HepG2 (cell line): ENCODE measurements around the gene EMC8. TPM values are rescaled to one million over a fixed set of nuclear protein-coding genes. Genes with fewer than 3 reads are reported as not detected.

ENCODE experiments used
- CBFB ChIP-seq: sonication (generic); formaldehyde crosslinking; IDR thresholded peaks from 2 replicates; pipeline ENCODE4 v1.4.0; 2020; ENCODE audit warnings: missing genetic modification reagents
- E2F1 ChIP-seq: sonication (generic); formaldehyde crosslinking; IDR thresholded peaks from 2 replicates; pipeline ENCODE4 v1.5.0; 2020; ENCODE audit warnings: missing genetic modification reagents
- EEA1 ChIP-seq: sonication (generic); formaldehyde crosslinking; IDR thresholded peaks from 2 replicates; pipeline ENCODE4 v1.5.1; 2020; ENCODE audit warnings: mild to moderate bottlenecking, missing genetic modification reagents, borderline replicate concordance
- ELF4 ChIP-seq: sonication (generic); formaldehyde crosslinking; IDR thresholded peaks from 2 replicates; pipeline ENCODE4 v1.5.0; 2020; ENCODE audit warnings: missing genetic modification reagents, mild to moderate bottlenecking, moderate library complexity, borderline replicate concordance
- FOXP1 ChIP-seq, 2 experiments: fragments of 450-650 bp in 1 of 2; IDR thresholded peaks; 2 replicates each; pipeline ENCODE4 v1.6.1; 2017 to 2018; ENCODE audit warnings: antibody characterized with exemption in 1 of 2
- GLI4 ChIP-seq: sonication (generic); formaldehyde crosslinking; IDR thresholded peaks from 2 replicates; pipeline ENCODE4 v1.5.1; 2020; ENCODE audit warnings: missing genetic modification reagents, mild to moderate bottlenecking, moderate library complexity, borderline replicate concordance
- GZF1 ChIP-seq: sonication (generic); formaldehyde crosslinking; IDR thresholded peaks from 2 replicates; pipeline ENCODE4 v1.5.1; 2020; ENCODE audit warnings: mild to moderate bottlenecking, missing genetic modification reagents
- HIVEP1 ChIP-seq: sonication (generic); formaldehyde crosslinking; IDR thresholded peaks from 2 replicates; pipeline ENCODE4 v1.4.0; 2020; ENCODE audit warnings: mild to moderate bottlenecking, missing genetic modification reagents
- JDP2 ChIP-seq: sonication (generic); formaldehyde crosslinking; IDR thresholded peaks from 2 replicates; pipeline ENCODE4 v1.8.1; 2022; ENCODE audit warnings: missing genetic modification reagents, borderline replicate concordance
- KLF11 ChIP-seq: IDR thresholded peaks from 2 replicates; pipeline ENCODE4 v1.6.1; 2016; ENCODE audit warnings: missing compliant biosample characterization
- KMT2B ChIP-seq: IDR thresholded peaks from 2 replicates; pipeline ENCODE4 v1.6.1; 2016; ENCODE audit warnings: missing genetic modification reagents, missing compliant biosample characterization
- LBX2 ChIP-seq: sonication (generic); formaldehyde crosslinking; IDR thresholded peaks from 2 replicates; pipeline ENCODE4 v1.5.0; 2020; ENCODE audit warnings: missing genetic modification reagents, mild to moderate bottlenecking, borderline replicate concordance
- MAZ ChIP-seq, 2 experiments: sonication (generic) in 1 of 2; formaldehyde crosslinking in 1 of 2; IDR thresholded peaks; 2 replicates each; pipeline versions ENCODE4 v1.5.0 to v1.6.1; 2012 to 2020; ENCODE audit warnings: low read depth in 2 of 2, mild to moderate bottlenecking in 2 of 2, borderline replicate concordance in 1 of 2, improper control_type of control experiment in 1 of 2, low read length in 1 of 2, missing genetic modification reagents in 1 of 2, moderate library complexity in 1 of 2
- MXD3 ChIP-seq: IDR thresholded peaks from 2 replicates; pipeline ENCODE4 v1.6.1; 2016; ENCODE audit warnings: mild to moderate bottlenecking, missing biosample characterization, missing genetic modification reagents
- NR1H2 ChIP-seq: sonication (generic); formaldehyde crosslinking; IDR thresholded peaks from 2 replicates; pipeline ENCODE4 v1.8.1; 2022; ENCODE audit warnings: low read depth, missing genetic modification reagents, borderline replicate concordance
- SMC3 ChIP-seq: IDR thresholded peaks from 2 replicates; pipeline ENCODE4 v1.6.1; 2011; ENCODE audit warnings: low read length, improper control_type of control experiment
- TFDP1 ChIP-seq: IDR thresholded peaks from 2 replicates; pipeline ENCODE4 v1.6.1; 2016; ENCODE audit warnings: missing compliant biosample characterization, missing genetic modification reagents, borderline replicate concordance
- U2AF1 ChIP-seq: fragments of 200-400 bp; formaldehyde crosslinking; optimal IDR thresholded peaks from 2 replicates; pipeline ENCODE3; 2017; ENCODE audit warnings: mild to moderate bottlenecking, low read depth, low read length
- ZFP41 ChIP-seq: sonication (generic); formaldehyde crosslinking; IDR thresholded peaks from 2 replicates; pipeline ENCODE4 v1.4.0; 2020; ENCODE audit warnings: mild to moderate bottlenecking, missing genetic modification reagents, borderline replicate concordance
- ZFX ChIP-seq: sonication (generic); formaldehyde crosslinking; IDR thresholded peaks from 2 replicates; pipeline ENCODE4 v1.4.0; 2020; ENCODE audit warnings: mild to moderate bottlenecking, low read depth, missing genetic modification reagents, moderate library complexity
- ZNF296 ChIP-seq: sonication (generic); formaldehyde crosslinking; conservative IDR thresholded peaks from 2 replicates; pipeline ENCODE4 v1.5.0; 2020; ENCODE audit warnings: mild to moderate bottlenecking, missing genetic modification reagents
- ZNF367 ChIP-seq: sonication (generic); formaldehyde crosslinking; IDR thresholded peaks from 2 replicates; pipeline ENCODE4 v1.4.0; 2020; ENCODE audit warnings: missing genetic modification reagents, borderline replicate concordance
- ZNF430 ChIP-seq: sonication (generic); formaldehyde crosslinking; IDR thresholded peaks from 2 replicates; pipeline ENCODE4 v1.9.0; 2021; ENCODE audit warnings: mild to moderate bottlenecking, missing genetic modification reagents
- ZNF564 ChIP-seq: sonication (generic); formaldehyde crosslinking; IDR thresholded peaks from 2 replicates; pipeline ENCODE4 v1.8.1; 2023; ENCODE audit warnings: mild to moderate bottlenecking, missing genetic modification reagents
- ZNF747 ChIP-seq: sonication (generic); formaldehyde crosslinking; IDR thresholded peaks from 2 replicates; pipeline ENCODE4 v1.8.1; 2023; ENCODE audit warnings: missing genetic modification reagents, mild to moderate bottlenecking, borderline replicate concordance
- ZNF782 ChIP-seq: sonication (generic); formaldehyde crosslinking; IDR thresholded peaks from 2 replicates; pipeline ENCODE4 v1.4.0; 2020; ENCODE audit warnings: missing genetic modification reagents, mild to moderate bottlenecking, borderline replicate concordance
- polyA plus RNA-seq, 8 experiments: library from polyadenylated mRNA; depleted of rRNA in 3 of 8; stranded (reverse) in 7 of 8; unstranded in 1 of 8; fragments of >200 nt; fragmentation: Illumina TruSeq in 4 of 8; extraction: Trizol in 4 of 8; gene quantifications; 2 replicates each; pipeline versions ENCODE4 v1.2.1 to v1.2.3, GENCODE V29; 2011 to 2016; ENCODE audit warnings: low read depth in 4 of 8, missing spikeins in 1 of 8, mixed read lengths in 1 of 8; ENCODE audit not compliant: insufficient read depth in 1 of 8
- total RNA-seq, 5 experiments: library from RNA; depleted of rRNA; stranded (reverse); fragments of >200 nt; fragmentation: Illumina TruSeq; extraction: Trizol; gene quantifications; 2 replicates each; pipeline ENCODE4 v1.2.3, GENCODE V29; 2016; ENCODE audit warnings: low read depth in 1 of 5

Gene EMC8
- total and polyA plus RNA-seq, 2 of the 13 experiments (the other 11 are each of a cell fraction or from before 2014, with no cell fraction given): 55.0 to 76.0 TPM

GRCh38 chr16:85799497-85800320 is at the start of gene EMC8, which contains the start of gene COX4I1 (continued):
- TF ChIP-seq TFDP1 (CRISPR knock-in tag): peak; percentile 73; the same call in 1 of the 2 replicates
- no peak for TF ChIP-seq KLF11 (CRISPR knock-in tag)
- no peak for TF ChIP-seq GZF1
- TF ChIP-seq NR1H2 (CRISPR knock-in tag): peak; percentile 57; the same call in 1 of the 2 replicates
- no peak for TF ChIP-seq FOXP1 (IDR thresholded peaks at IDR 0.05)
- TF ChIP-seq FOXP1 (CRISPR knock-in tag; IDR thresholded peaks at IDR 0.05): no peak; the same call in 1 of the 2 replicates
- TF ChIP-seq ZNF782: 0 out of 2 replicates have a peak, but pooled peaks have one; percentile 17
- peak; percentile 79 for TF ChIP-seq ZNF747 (CRISPR knock-in tag)
- 0 out of 2 replicates have a peak, but pooled peaks have one; percentile 19 for TF ChIP-seq MAZ (IDR thresholded peaks at IDR 0.05; ENCODE audit: borderline replicate concordance, low read depth, low read length)
- TF ChIP-seq MAZ (CRISPR knock-in tag; IDR thresholded peaks at IDR 0.05; ENCODE audit: low read depth): peak; percentile 79; the same call in 1 of the 2 replicates
- TF ChIP-seq MXD3 (CRISPR knock-in tag): peak; percentile 82
- no peak; the same call in 1 of the 2 replicates for TF ChIP-seq HIVEP1 (CRISPR knock-in tag)
- TF ChIP-seq KMT2B (CRISPR knock-in tag): peak; percentile 93
- no peak; the same call in 1 of the 2 replicates for TF ChIP-seq ZNF564 (CRISPR knock-in tag)
- 0 out of 2 replicates have a peak, but pooled peaks have one; percentile 16 for TF ChIP-seq LBX2 (CRISPR knock-in tag)
- TF ChIP-seq JDP2 (CRISPR knock-in tag): no peak
- no peak; the same call in 1 of the 2 replicates for TF ChIP-seq ELF4 (CRISPR knock-in tag)
- no peak for TF ChIP-seq E2F1 (CRISPR knock-in tag)
- TF ChIP-seq ZFX (CRISPR knock-in tag): peak; percentile 99
- peak; percentile 89; the same call in 1 of the 2 replicates for TF ChIP-seq EEA1
- no peak for TF ChIP-seq SMC3
- TF ChIP-seq ZNF296: 0 out of 2 replicates have a peak, but pooled peaks have one; percentile 13
- TF ChIP-seq U2AF1: peak; percentile 42
- peak; percentile 70 for TF ChIP-seq CBFB (CRISPR knock-in tag)
- peak; percentile 86 for TF ChIP-seq ZNF430
- peak; percentile 86; the same call in 1 of the 2 replicates for TF ChIP-seq ZFP41 (CRISPR knock-in tag)
- no peak for TF ChIP-seq GLI4 (CRISPR knock-in tag)
- TF ChIP-seq ZNF367 (CRISPR knock-in tag): no peak; the same call in 1 of the 2 replicates
